ENCODE results near the gene PDE4B. TPM values are rescaled to one million over a fixed set of nuclear protein-coding genes. Genes with fewer than 3 reads are reported as not detected.

The PDE4B gene
- total RNA-seq, 1 experiment from 2014 or later = 9.4 TPM

GRCh38 chr1:66262208-66262963, 469.7 kb downstream of the PDE4B start:
- peak; percentile 65 for DNase-seq (ENCODE audit: low spot score)

GRCh38 chr1:66265268-66265667, 472.6 kb downstream of the PDE4B start:
- DNase-seq (ENCODE audit: low spot score) = no peak

DNA sequence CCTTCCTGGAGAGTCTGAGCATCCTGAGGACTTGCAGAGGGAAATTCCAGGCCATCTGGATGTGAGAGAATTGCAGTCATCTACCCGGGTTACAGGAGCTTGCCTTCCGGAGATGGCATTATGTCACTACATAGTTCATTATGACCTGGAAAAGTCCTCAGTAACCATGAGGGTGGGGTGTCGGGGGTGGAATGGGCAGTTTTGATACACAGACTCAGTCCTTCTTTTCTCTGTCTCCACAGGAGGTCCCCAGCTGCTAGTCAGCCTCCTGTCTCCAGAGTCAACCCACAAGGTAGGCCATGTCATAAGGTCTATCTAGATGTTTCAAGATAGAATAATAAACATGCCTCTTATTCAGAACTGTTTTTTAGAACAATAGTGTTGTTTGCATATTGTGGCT, 473.1 kb downstream of the PDE4B start:
- DNase-seq (ENCODE audit: low spot score) = peak; percentile 82

- peak; percentile 42 for DNase-seq (ENCODE audit: low spot score)
Measured at GRCh38 chr1:66266350-66266749, 473.7 kb downstream of the PDE4B start.

GRCh38 chr1:66266756-66267155, 474.1 kb downstream of the PDE4B start:
- DNase-seq (ENCODE audit: low spot score) = no peak

GRCh38 chr1:66267201-66267940, 474.7 kb downstream of the PDE4B start:
- DNase-seq (ENCODE audit: low spot score) = no peak

DNA sequence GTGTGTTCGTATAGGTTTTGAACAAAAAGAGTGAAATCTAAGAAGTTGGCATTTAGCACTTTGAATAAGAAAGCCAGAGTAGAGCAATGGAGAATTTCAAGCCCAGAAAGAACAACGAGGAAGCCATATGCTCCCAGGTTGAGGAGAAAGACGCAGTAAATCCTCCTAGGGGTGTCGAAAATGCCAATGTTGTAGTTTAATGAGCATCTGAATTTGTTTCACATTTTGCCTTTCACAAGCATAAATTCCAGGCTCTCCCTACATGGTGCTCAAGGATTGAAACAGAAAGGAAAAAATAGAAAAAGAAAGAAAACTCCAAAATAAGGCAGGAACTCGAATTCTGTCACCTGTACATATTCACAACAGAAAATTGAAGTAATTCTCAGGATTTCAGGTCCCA, 476.5 kb downstream of the PDE4B start:
- DNase-seq (ENCODE audit: low spot score) = no peak

- no peak for DNase-seq (ENCODE audit: low spot score)
Measured at GRCh38 chr1:66270119-66270812, 477.6 kb downstream of the PDE4B start.

DNA sequence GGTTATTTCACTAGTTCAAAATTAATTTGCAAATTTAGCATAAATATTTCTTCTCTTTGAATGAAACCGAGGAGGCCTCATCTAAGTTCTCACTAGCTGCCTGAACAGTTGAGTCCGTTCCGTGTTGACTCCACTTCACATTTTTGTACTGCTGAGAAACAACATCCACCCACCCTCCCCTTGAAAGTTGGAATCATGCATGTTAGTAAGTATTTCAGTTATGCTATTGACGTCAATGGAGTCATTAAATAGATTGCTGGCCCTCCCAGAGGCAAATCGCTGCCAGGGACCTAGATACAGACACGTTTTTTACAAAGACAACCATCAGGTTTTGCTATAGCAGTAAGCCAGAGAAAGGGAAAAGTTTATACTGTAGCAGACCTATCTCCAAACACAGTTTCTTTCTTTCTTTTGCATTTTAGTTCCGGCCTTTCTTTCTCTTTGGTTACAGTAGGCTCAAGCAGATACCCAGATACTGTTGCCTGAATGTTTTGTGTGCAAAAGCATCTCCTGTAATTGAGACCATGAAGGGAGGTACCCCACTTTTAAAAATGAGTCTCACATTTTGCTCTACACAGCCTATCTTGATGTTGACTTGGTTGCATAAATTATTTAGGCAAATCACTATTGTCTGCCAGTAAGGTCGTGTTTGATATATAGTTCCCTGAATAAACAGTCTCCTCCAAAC, 478.7 kb downstream of the PDE4B start:
- DNase-seq (ENCODE audit: low spot score) = peak; percentile 99

GRCh38 chr1:66271904-66272254, 479.2 kb downstream of the PDE4B start:
- DNase-seq (ENCODE audit: low spot score) = peak; percentile 58

GRCh38 chr1:66273656-66274055, 481.0 kb downstream of the PDE4B start:
- DNase-seq (ENCODE audit: low spot score) = no peak

DNA sequence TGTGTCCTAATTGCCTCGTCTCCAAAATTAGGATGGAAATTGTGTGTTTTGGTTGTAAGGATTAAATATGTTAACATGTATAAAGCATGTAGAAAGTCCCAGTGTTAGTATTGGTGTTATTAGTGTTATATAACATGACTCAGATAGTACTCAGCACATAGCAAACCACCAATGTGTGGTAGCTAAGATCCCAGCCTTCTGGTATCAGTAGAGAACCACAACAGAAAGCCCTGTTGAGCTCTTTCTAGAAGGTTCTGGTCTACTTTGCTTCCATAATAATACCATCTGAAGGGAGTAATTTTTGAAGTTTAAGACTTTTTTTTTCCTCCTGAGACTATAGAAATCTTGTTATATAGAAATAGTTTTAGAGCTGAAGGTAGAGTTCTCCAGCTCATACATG, 481.9 kb downstream of the PDE4B start:
- no peak for DNase-seq (ENCODE audit: low spot score)

DNA sequence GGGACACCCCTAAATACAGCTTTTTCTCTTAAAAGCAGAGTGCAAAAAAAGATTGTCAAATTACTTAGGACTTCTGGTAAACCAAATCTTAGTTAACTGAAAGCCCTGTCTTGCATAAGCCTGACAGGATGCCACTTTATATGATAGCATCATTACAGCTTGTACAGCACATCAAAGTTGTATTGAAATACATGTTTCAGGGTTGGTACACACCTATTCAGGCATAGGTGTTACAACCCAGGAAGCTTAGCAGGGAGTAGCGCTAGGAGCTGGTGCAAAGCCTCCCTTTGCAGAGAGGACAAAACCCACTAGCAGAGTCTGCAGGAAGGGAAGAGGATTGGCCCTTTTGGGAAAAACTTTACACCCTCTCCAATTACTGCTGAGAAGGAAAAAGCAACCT, 482.4 kb downstream of the PDE4B start:
- no peak for DNase-seq (ENCODE audit: low spot score)

DNA sequence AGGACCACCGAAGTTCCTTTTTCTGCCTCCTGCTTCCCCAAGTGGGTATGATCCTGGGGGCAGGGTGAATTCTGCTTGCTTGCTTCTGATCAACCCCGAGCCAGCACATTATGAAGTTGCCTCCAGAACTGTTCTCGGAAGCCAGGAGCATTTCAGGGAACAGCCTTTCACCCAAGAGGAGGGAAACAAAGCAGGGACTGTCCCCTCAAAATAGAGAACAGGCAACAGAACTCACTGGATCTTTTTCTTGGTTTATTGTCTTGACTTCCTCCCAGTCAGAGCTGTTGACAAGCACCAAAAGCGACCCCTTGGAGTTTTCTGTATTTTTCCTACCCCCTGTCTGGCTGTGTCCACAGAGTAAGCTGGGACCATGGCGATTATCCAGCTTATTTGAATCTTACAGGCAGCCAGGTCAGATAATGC, 482.9 kb downstream of the PDE4B start:
- no peak for DNase-seq (ENCODE audit: low spot score)

- DNase-seq (ENCODE audit: low spot score) = no peak
Measured at GRCh38 chr1:66276218-66276617, 483.5 kb downstream of the PDE4B start.

DNA sequence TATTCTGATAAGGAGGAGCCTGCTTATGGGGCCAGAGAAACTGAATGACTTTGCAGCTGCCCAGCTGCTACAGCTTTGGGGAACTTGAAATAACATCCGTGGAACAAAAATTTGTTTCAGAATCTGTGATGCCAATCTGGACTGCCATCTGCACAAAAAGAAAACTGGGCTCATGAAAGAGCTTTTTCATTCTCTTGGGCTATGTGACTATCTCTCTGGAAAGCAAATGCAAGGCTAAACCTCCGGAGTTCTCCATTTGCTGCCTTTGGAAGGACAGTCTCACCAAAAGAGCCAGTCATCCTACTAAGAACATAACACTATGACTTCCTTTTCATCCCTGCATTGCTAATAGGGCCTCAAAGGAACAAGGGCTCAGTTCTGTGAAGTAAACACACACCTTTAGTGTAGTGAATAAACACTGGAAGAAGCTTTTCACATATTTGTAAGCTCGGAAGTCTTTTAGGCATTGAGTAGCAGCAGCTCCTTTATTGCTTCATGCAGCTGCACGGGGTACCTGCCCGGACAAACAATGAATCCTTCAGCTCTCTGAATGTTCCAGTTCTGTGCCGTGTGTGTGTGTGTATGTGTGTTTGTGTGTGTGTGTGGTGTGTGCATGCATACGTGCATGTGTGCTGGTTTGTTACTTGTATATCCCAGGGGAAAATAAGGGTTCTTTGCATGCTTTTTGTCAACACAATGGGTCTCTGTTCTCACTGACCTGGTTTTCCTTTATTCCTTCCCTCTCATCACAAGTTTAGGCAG, 485.7 kb downstream of the PDE4B start:
- DNase-seq (ENCODE audit: low spot score) = no peak

- DNase-seq (ENCODE audit: low spot score) = no peak
Measured at GRCh38 chr1:66281808-66282207, 489.1 kb downstream of the PDE4B start.

DNA sequence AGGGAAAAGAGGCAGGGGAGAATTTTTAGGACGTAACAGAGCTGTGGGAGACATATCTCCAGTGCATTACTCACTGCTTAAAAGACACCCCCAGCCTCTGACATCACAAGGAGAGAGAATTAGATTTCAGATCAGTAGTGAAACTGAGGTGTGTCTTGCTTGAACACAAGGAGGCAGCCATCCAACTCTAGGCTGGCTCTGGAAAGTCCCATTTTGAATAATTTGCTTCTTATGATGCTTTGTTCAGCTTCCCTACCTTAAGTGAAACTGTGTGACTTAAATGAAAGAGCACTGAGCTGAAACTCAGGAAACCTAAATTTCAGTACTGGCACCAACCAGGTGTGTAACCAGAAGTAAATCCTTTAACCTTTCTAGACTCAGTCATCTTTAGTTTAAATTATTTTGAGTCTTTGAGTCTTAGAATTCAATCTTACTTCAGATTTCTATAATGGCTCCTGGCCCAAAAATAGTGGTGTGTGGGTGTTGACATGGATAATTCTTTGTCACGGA, 489.7 kb downstream of the PDE4B start:
- peak; percentile 34 for DNase-seq (ENCODE audit: low spot score)

GRCh38 chr1:66282891-66283621, 490.4 kb downstream of the PDE4B start:
- no peak for DNase-seq (ENCODE audit: low spot score)

DNA sequence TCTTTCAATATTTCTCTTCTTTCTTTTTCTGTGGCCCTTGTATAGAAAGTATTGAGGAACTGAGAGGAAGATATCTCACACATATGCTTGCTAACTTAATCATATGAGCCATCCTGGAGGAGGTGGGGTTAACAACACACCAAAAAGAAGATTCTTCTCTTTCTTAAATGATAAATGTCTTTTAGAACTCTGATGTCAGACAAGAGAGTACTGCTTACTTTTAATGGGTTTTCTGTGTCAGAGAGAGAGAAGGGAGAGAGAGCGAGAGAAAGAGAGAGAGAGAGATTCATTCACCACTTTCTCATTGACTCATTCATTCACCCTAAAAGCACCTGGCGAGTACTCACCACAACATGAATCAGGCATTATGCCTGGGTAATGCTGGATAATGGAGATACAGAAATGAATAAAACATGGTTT, 490.9 kb downstream of the PDE4B start:
- DNase-seq (ENCODE audit: low spot score) = no peak
